Activated T-cell treated with anti-CD3 and anti-CD28 coated beads for 1 hour (primary cell): ENCODE data around the gene ATP11C.
"Not testable (repeated sequence)": the region's sequence is repeated elsewhere in the genome, so short reads cannot be mapped to it uniquely, and the experiment has no call there.

Source experiments
- DNase-seq: peaks from one replicate; pipeline ENCODE4 v3.0.0-alpha.2; 2020; ENCODE audit warnings: low read depth

The ATP11C gene

DNA sequence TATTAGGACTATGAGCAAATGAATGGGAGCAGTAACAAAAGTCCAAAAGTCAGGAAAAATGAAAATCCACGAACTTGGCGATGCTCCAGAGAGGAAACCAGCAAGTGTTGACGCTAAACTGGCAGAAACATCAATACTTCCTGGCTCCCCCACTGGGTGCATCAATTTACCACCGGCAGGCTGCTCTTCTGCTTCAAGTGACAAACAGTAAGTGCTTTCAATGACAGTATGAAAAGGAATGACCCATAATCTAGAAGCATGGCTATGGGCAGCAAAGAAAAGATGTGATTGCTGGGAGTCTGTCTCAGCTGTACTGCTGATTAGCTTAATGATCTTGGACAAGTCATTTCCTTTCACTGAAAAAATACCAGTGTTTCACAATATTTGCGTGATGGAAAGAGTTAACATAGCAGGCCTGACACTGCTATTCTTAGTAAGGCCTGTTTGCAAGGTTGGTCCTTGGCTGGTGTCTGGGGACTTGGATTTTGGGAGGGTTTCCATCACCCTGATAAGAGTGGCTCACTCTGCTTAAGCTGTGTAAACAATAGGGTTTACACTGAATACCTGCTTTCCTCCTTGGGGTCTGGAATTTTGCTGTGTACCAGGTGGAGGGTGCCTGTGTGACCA, 8.7 kb downstream of the ATP11C start:
- no peak for DNase-seq

DNA sequence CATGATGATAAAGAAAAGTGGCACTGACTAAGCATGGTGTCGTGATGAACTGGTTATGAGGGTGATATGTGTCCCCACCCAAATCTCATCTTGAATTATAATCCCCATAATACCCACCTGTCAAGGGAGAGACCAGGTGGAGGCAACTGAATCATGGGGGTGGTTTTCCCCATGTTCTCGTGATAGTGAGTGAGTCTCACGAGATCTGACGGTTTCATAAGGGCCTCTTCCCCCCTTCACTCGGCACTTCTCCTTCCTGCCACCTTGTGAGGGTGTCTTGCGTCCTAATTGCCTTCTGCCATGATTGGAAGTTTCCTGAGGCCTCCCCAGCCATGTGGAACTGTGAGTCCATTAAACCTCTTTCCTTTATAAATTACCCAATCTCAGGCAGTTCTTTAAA, 11.7 kb downstream of the ATP11C start:
- DNase-seq, result not testable (repeated sequence)

DNA sequence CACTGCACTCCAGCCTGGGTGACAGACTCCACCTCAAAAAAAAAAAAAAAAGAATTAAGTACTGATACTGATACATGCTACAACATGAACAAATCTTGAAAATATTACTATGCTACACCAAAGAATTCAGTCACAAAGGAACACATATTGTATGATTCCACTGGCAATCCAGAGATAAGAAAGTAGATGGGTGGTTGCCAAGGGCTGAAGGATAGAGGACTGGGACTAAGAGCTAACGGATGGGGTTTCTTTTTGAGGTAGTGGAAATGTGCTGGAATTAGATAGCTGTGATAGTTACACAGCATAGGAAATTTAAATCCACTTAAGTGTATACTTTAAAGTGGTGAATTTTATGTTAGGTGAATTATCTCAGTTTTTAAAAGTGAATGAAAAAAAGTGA, 12.5 kb downstream of the ATP11C start:
- DNase-seq, result no peak

DNA sequence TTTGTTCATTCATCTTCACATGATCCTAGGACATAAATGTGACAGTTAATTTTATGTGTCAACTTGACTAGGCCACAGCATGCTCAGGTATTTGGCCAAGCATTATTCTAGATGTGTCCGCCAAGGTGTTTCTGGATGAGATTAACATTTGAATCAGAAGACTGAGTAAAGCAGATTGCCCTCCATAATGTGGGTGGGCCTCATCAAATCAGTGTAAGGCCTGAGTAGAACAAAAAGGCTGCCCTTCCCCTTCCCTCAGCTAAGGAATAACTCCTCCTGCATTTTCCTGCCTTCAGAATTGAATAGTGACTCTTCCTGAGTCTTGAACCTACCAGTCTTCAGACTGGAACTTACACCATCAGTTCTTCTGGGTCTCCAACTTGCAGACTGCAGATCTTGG, 18.4 kb downstream of the ATP11C start:
- DNase-seq, result no peak

DNA sequence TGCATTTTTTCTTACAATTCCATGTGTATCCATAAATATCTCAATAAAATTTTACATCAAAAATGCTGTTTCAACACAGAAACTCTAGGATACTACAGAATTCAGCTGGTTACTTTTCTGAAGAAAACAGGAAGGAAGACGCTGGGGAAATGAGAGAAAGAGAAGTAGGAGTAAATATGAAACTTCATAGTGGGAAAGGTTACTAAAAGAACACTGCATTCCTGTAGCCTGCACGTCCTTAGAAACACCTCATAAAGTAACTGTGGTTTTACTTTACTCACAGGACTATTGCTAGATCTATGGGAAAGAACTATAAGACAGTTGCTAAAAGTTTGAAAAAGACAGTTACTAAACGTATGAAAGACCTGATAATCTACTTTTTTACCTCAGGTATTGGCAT, 23.1 kb downstream of the ATP11C start:
- DNase-seq, result no peak

DNA sequence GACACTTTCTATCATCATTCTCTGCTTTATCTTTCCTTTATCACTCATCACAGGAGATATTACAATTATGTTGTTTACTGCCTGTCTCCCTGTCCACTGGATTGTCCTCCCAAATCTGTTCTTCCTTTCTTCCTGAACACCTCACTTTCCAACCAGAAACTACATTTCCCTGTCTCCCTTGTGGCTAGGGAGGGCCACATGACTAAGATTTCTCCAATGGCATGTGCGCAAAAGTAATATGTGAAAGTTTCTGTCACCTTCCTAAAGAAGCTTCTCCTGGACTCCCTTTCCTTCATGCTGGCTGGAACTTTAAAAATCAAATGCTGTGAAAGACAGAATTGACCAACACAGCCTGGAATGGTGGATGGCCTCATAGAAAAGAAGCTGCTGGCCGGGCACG, 25.8 kb downstream of the ATP11C start:
- DNase-seq, result no peak

DNA sequence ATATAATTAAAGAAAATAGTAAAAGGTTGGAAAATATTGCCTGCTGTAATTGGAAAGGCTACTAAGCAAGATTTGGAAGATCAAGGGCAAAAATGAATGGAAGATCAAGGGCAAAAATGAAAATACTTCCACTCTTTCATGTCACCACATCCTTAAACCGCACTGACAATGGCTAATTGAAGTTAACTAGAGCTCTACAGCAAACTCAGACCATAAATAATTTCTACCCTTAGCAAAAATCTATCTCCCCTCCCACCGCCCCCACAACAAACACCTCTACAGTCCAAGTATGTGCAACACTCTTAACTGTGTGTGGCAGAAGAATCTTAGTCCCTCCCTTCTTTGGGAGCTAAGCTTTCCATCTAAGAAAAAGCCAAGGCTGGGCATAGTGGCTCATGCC, 27.1 kb downstream of the ATP11C start:
- DNase-seq, result no peak

DNA sequence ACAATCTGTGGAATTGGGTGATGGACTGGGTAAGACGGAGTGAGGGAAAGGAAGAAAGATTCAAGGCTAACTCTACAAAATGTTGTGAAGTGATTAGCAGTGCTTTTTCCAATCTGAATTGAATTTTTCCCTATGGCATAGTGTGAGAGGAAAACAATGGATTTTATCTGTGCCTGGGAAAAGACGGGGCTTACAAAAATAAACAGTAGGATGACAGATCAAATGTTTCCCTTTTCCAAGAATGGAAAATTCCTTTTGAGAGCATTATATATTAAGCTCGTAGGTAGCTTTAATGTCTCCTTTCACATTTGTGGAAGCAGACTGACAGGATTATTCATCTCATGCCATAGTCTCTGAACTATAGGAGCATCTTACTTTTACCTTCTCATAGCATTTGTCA, 27.8 kb downstream of the ATP11C start:
- no peak for DNase-seq

DNA sequence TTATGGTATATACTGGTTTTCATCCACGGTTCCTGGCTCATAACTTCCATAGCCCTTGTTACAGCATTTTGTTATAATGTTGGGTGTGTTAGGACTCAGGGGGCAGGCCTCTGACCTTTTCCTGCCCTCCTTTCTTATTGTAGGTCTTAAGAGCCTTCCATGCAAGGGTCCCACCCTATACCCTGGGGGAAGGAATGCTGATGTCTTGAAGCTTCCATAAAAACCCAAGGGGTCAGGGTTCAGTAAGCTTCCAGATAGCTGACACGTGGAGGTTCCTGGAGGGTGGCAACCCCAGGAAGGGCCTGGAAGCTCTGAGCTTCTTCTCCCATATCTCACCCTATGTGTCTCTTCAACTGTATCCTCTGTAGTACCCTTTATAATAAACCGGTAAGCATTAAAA, 29.6 kb downstream of the ATP11C start:
- DNase-seq, result no peak

DNA sequence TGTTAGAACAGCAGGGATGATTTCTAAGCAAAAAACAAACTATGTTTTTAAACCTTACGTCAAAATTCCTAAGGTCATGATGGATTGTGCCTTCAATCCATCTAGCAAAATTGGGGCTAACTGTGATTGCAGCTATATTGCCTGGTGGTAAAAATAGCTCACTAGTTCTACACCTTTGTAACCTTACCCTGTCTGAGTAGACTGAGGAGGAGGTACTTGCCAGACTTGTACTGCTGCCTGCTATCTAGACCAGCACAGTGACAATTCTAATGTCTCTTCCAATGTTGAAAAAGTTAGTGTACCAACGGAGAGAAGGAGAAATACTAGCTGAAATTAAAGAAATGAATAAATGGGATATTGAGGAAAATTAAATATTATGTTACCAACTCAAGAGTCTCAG, 30.3 kb downstream of the ATP11C start:
- DNase-seq, result no peak

DNA sequence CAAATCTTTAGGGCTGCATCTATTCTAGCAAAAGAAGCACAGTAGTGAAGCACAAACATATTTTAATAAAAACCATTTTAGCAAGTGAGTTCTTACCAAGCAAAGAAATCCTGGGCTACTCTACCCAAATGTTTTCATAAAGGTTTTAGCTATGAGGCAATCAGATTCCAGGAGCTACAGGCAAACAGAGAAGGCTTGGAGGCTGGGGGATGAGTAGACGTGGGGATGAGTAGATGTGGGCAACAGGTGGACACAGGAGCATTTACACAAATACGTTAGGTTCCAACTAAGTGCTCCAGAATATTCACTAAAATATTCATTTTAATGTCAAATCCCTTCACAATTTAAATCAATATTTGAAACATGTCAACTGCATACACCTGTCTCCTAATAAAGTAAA, 34.5 kb downstream of the ATP11C start:
- DNase-seq, result no peak

DNA sequence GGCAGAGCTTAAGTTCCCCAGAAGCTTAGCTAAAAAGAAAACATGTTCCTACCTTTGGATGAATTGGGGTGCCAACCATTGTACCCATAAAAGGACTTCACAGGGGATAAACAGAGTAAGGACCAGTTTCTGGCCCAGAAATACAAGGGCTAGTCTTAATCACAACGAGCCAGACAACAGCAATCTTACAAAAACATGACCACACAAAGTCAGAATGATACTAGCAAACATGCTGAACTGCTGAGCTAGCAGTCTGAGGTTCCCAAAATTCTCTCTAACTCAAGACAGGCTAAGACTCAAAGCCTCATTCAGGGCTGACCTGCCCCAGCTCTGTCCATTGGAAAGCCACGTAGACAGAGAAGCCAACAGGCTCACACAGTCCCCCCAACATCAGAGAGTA, 40.3 kb downstream of the ATP11C start:
- DNase-seq, result no peak

DNA sequence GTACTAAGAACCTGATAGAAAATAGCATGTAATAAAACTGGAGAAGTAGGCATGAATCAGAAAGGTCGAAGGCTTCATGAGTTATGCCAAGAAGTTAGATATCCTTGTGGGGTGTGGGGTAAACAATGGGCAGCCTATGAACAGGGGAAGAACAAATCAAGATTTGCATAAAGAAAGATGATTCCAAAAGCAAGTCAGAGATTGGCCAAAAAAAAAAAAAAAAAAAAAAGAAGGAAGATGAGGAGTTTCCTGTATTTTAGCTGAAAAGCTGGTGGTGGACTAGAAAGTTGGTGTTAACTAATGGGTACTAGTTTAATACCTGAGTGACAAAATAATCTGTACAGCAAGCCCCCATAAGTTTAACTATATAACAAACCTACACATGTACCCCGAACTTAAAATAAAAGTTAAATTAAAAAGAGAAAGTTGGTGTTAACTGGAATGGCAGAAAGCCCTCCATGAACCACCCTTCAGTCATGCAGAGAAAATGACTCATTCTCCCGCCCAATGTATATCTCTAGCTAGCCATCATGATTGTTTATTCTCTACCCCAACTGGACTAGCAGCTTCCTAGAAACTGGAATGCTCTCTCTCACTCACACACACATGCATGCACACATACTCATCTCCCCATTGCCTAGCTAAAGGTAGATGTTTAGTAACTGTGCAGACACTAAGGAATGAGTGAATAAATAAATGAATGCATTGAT, 41.7 kb downstream of the ATP11C start:
- no peak for DNase-seq

DNA sequence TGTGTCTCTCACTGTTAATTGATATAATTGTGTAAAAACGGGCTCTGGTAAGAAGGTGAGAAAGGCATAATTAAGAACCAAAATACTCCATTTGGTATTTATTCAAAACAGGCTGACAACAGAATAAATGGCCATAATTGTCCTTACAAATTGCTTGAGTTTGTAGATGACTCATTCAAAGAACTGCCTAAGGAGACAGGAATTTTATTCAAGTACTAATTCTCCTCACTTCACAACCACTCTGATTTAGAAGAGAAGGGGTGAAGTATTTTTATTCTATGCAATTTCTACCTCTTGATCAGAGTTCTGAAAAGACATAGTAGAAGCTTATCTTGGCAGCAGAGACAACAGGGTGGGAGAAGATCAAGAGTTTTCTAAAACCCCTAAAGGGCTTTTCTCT, 43.1 kb downstream of the ATP11C start:
- no peak for DNase-seq

DNA sequence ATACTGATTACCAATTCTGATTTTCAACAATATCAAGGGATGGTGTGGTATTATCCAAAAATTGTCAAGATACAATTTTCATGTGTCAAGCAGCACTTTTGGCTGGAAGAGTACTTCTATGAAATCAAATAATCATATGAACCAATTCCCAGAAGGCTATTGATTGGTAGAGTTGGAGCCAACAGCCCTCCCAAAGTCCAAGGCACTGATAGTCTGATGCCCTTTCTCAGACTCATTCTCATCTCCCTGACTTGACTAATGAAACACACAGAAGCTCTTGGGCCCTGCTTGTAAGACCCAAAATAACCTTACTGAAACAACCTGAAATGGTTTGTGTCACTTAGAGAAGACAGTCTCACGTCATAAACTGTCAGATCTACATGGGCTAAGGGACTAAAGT, 48.9 kb downstream of the ATP11C start:
- no peak for DNase-seq

DNA sequence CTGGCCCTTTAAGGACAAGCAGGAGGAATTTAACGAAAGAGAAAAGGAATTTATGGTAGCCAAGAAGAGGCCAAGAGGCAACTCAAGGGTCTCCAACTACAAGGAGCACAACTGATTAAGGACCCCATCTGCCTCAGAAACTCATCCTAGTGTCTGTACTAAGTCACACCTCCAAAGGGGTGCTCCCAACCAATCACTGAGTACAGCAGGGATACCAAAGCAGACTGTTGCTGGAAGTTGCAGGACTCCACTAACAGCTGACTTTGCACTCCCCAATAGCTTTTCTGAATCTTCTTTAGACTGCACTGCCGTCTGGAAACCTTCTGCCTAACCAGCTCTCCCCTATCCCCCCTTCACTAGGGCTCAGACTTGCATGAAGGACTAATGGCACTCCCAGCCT, 50.6 kb downstream of the ATP11C start:
- DNase-seq, result no peak

DNA sequence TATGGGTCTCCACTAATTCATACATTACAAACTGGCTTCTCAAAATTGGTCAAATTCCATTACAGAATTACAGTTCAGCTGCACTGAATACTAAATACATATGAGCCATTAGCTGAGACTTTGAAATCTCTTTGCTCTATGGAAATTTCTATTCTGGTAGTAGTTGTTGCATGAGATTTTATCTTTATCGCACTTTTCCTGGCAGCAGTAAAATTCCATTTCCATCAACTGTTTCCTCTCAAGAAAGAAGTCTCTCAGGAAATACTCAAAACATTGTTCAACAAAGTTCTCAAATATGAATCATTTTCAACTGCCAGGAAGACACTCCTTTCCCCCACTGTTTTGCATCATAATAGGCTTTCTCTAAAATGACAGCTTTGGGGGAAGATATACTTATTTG, 51.3 kb downstream of the ATP11C start:
- no peak for DNase-seq

DNA sequence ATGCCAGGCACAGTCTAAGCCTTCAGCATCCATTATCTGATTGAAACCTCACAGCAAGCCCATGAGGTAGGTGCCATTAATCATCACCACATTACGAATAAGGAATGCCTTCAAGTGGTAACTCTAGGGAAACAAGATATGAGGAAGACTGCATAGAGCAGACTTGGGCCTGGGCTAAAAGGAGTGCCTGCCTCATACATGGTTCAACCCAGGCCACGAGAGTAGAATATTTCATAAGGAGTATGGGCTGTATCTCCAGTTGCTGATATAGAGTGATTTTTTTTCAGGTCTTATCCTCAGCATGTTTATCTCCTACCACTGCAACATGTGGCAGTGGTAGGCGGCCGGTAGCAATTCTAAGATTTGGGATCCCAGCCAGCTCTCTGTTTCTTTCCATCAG, 51.7 kb downstream of the ATP11C start:
- no peak for DNase-seq

DNA sequence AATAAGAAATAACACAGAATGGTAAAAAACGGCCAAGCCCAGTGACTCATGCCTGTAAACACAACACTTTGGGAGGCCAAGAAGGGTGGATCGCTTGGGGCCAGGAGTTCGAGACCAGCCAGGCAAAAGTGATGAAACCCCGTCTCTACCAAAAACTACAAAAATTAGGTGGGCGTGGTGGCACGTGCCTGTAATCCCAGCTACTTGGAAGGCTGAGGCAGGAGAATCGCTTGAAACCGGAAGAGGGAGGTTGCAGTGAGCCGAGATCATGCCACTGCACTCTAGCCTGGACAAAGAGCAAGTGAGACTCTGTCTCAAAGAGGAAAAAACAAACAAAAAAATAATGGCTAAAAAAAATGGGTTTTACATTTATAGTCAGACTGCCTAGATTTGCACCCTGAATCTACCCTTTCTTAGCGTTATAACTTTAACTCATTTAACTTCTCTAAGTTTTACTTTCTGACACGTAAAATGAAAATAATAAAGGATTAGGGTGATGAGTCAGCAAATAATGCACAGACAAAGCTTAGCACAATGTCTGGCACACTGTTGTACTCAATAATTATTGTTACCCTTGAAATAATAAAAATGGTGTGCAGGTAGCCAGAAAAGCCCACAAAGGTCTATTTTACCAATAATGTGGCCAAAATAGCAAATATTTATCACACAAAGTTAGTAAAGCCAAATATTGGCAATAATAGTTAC, 55.0 kb downstream of the ATP11C start:
- no peak for DNase-seq

DNA sequence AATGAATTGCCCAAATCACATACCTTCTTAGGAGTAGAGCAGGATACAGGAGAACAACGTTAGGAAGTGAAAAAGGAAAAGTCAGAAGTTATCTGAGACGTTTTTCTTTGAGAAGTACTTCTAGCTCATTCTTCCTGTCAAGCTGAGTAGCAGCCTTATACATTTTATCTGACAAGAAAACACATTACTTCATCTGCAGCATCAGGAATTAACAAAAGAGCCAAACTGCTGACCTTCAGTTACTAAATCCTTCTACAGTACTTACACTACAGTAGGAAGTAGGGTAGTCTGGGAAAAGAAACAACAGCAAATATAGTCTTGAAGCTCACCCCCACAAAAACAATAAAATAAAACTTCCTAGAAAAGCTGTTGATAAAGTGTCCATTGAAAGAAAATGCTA, 57.0 kb downstream of the ATP11C start:
- no peak for DNase-seq

DNA sequence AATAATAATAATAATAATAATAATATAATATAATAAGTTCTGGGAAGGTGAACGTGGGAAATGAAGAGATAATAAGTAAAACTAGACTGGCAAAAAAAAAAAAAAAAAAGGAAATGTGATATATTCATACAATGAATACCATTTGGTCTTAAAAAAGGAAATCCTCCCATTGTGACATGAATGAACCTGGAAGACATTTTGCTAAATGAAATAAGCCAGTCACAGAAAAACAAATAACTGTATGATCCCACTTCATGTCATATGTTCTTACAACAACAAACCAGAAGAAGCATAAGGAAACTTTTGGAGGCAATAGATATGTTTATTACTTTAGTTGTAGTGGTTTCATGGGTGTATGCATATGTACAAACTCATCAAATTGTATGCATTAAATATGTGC, 63.1 kb downstream of the ATP11C start:
- no peak for DNase-seq

DNA sequence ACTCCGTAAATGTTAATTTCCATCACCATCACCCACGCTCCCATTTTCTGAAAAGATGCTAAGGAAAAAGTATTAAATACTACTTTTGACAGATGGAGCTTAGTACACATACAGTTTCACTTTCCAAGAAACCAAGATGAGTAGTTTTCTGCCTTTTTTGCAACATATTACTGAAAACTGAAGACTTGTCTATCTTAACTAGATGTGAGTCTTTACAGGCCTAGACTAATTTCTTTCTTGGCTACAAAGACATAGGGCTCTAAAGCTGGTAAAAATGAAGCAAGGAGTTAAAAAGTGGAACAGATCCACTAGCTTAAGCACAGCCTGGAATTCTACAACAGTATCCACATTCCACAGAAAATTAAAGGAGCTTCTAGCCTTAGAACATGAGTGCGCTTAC, 68.2 kb downstream of the ATP11C start:
- no peak for DNase-seq

DNA sequence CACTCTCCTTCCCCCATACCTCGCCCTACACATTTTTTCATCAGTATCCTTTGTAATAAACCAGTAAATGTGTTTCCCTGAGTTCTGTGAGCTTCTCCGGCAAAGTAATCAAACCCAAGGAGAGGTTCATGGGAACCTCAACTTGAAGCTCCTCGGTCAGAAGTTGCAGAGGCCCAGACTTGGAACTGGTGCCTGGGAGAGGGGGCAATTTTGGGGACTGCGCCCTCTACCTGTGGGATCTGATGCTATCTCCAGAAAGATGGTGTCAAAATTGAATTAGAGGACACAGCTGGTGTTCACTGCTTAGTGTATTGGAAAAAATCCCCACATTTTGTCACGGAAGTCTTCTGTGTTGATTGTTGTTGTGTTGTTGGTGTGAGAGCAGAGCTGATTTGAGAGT, 70.6 kb downstream of the ATP11C start:
- DNase-seq, result no peak

DNA sequence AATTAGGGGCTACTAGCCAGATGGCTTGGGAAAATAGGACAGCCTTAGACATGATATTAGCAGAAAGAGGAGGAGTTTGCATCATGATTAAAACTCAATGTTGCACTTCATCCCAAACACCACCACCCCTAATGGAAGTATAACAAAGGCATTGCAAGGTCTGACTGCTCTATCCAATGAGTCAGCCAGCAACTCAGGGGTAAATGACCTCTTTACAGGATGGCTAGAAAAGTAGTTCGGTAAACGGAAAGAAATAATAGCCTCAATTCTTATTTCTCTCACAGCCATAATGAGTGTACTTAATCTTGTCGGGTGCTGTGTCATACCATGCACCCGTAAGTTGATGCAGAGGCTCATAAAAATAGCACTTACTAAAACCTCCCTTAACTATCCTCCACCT, 76.0 kb downstream of the ATP11C start:
- DNase-seq, result not testable (repeated sequence)
